GM19035 (cell line): Measurements from ENCODE around the gene IGFL4.

Experiments used
- ATAC-seq: cut with Tn5 transposase; IDR thresholded peaks from one replicate; pipeline ENCODE4 v1.9.1; 2021; ENCODE audit not compliant: unreplicated experiment

The IGFL4 gene

GRCh38 chr19:46022061-46022430, 18.8 kb downstream of the IGFL4 start:
- ATAC-seq = no peak

GRCh38 chr19:46021531-46022041, 19.2 kb downstream of the IGFL4 start:
- ATAC-seq = no peak

- ATAC-seq = no peak
Measured at GRCh38 chr19:46020819-46021125, 20.0 kb downstream of the IGFL4 start.

GRCh38 chr19:46019270-46019669, 21.5 kb downstream of the IGFL4 start:
- no peak for ATAC-seq

GRCh38 chr19:46018729-46019251, 22.0 kb downstream of the IGFL4 start:
- no peak for ATAC-seq

- ATAC-seq = no peak
Measured at GRCh38 chr19:46017874-46018675, 22.7 kb downstream of the IGFL4 start.

GRCh38 chr19:46017095-46017429, 23.7 kb downstream of the IGFL4 start:
- ATAC-seq = no peak

- ATAC-seq = peak; percentile 57
Measured at GRCh38 chr19:46016426-46017094, 24.2 kb downstream of the IGFL4 start.

- peak; percentile 14 for ATAC-seq
Measured at GRCh38 chr19:46015687-46016425, 24.9 kb downstream of the IGFL4 start.

GRCh38 chr19:46014941-46015686, 25.7 kb downstream of the IGFL4 start:
- no peak for ATAC-seq

GRCh38 chr19:46014534-46014933, 26.3 kb downstream of the IGFL4 start:
- no peak for ATAC-seq

- no peak for ATAC-seq
Measured at GRCh38 chr19:46009530-46010510, 31.0 kb downstream of the IGFL4 start.

GRCh38 chr19:46006411-46006810, 34.4 kb downstream of the IGFL4 start:
- ATAC-seq = no peak

- no peak for ATAC-seq
Measured at GRCh38 chr19:46002678-46003275, 38.0 kb downstream of the IGFL4 start.

GRCh38 chr19:46000491-46001246, 40.1 kb downstream of the IGFL4 start:
- ATAC-seq = no peak

- no peak for ATAC-seq
Measured at GRCh38 chr19:45999653-46000121, 41.1 kb downstream of the IGFL4 start.

GRCh38 chr19:45998834-45999233, 42.0 kb downstream of the IGFL4 start:
- no peak for ATAC-seq

GRCh38 chr19:45996933-45997332, 43.9 kb downstream of the IGFL4 start:
- ATAC-seq = no peak
